HEK293 (cell line): ENCODE results near the gene SCAMP2.

ENCODE experiments used
- GLIS2 ChIP-seq: fragments of 450-650 bp; formaldehyde crosslinking; IDR thresholded peaks from 2 replicates; pipeline ENCODE4 v1.5.1; 2016; ENCODE audit warnings: missing biosample characterization, missing genetic modification characterization
- KLF10 ChIP-seq: fragments of 450-650 bp; IDR thresholded peaks from 2 replicates; pipeline ENCODE4 v1.5.1; 2018; ENCODE audit warnings: missing biosample characterization, mild to moderate bottlenecking, missing genetic modification characterization
- KLF16 ChIP-seq: fragments of 450-650 bp; formaldehyde crosslinking; IDR thresholded peaks from 2 replicates; pipeline ENCODE4 v1.5.1; 2017; ENCODE audit warnings: missing biosample characterization, missing genetic modification characterization
- REPIN1 ChIP-seq: fragments of 450-650 bp; formaldehyde crosslinking; IDR thresholded peaks from 2 replicates; pipeline ENCODE4 v1.5.1; 2017; ENCODE audit warnings: missing biosample characterization, missing genetic modification characterization, low read depth
- SCRT2 ChIP-seq: fragments of 450-650 bp; formaldehyde crosslinking; IDR thresholded peaks from 2 replicates; pipeline ENCODE4 v1.5.1; 2016; ENCODE audit warnings: missing biosample characterization, missing genetic modification characterization
- YY1 ChIP-seq: fragments of 450-650 bp; formaldehyde crosslinking; IDR thresholded peaks from 2 replicates; pipeline ENCODE4 v1.5.1; 2018; ENCODE audit warnings: missing biosample characterization, missing genetic modification characterization
- ZBTB21 ChIP-seq: fragments of 450-650 bp; formaldehyde crosslinking; IDR thresholded peaks from 2 replicates; pipeline ENCODE4 v1.5.1; 2017; ENCODE audit warnings: missing biosample characterization, missing genetic modification characterization
- ZBTB48 ChIP-seq: fragments of 450-650 bp; formaldehyde crosslinking; IDR thresholded peaks from 2 replicates; pipeline ENCODE4 v1.5.1; 2016; ENCODE audit warnings: missing biosample characterization, missing genetic modification characterization
- ZIC2 ChIP-seq: fragments of 450-650 bp; formaldehyde crosslinking; IDR thresholded peaks from 2 replicates; pipeline ENCODE4 v1.5.1; 2016; ENCODE audit warnings: missing biosample characterization, missing genetic modification characterization
- ZNF121 ChIP-seq: fragments of 450-650 bp; formaldehyde crosslinking; IDR thresholded peaks from 2 replicates; pipeline ENCODE4 v1.5.1; 2016; ENCODE audit warnings: missing biosample characterization, missing genetic modification characterization
- ZNF155 ChIP-seq: fragments of 450-650 bp; formaldehyde crosslinking; IDR thresholded peaks from 2 replicates; pipeline ENCODE4 v1.5.1; 2016; ENCODE audit warnings: missing biosample characterization, missing genetic modification characterization
- ZNF302 ChIP-seq: fragments of 450-650 bp; formaldehyde crosslinking; IDR thresholded peaks from 2 replicates; pipeline ENCODE4 v1.5.1; 2016; ENCODE audit warnings: missing biosample characterization, missing genetic modification characterization, low read depth
- ZNF350 ChIP-seq: fragments of 450-650 bp; formaldehyde crosslinking; IDR thresholded peaks from 2 replicates; pipeline ENCODE4 v1.5.0; 2017; ENCODE audit warnings: missing biosample characterization, mild to moderate bottlenecking, missing genetic modification characterization
- ZNF404 ChIP-seq: fragments of 450-650 bp; formaldehyde crosslinking; IDR thresholded peaks from 2 replicates; pipeline ENCODE4 v1.5.1; 2017; ENCODE audit warnings: missing biosample characterization, missing genetic modification characterization
- ZNF473 ChIP-seq: fragments of 450-650 bp; formaldehyde crosslinking; IDR thresholded peaks from 2 replicates; pipeline ENCODE4 v1.5.1; 2017; ENCODE audit warnings: missing biosample characterization, missing genetic modification characterization
- ZNF621 ChIP-seq: fragments of 450-650 bp; formaldehyde crosslinking; IDR thresholded peaks from 2 replicates; pipeline ENCODE4 v1.5.1; 2017; ENCODE audit warnings: missing biosample characterization, missing genetic modification characterization
- ZNF629 ChIP-seq: fragments of 450-650 bp; formaldehyde crosslinking; IDR thresholded peaks from 2 replicates; pipeline ENCODE4 v1.5.1; 2017; ENCODE audit warnings: missing biosample characterization, missing genetic modification characterization
- ZNF660 ChIP-seq: fragments of 450-650 bp; IDR thresholded peaks from 2 replicates; pipeline ENCODE4 v1.5.1; 2018; ENCODE audit warnings: missing biosample characterization, mild to moderate bottlenecking, missing genetic modification characterization
- ZNF777 ChIP-seq: fragments of 450-650 bp; formaldehyde crosslinking; IDR thresholded peaks from 2 replicates; pipeline ENCODE4 v1.5.1; 2017; ENCODE audit warnings: missing biosample characterization, missing genetic modification characterization, borderline replicate concordance
- ZNF791 ChIP-seq: fragments of 450-650 bp; formaldehyde crosslinking; IDR thresholded peaks from 2 replicates; pipeline ENCODE4 v1.5.1; 2016; ENCODE audit warnings: missing biosample characterization, missing genetic modification characterization
- TF ChIP-seq, protein P1 (sequence below): fragments of 450-650 bp; formaldehyde crosslinking; IDR thresholded peaks from 2 replicates; pipeline ENCODE4 v1.5.1; 2016; ENCODE audit warnings: missing biosample characterization, missing genetic modification characterization
- TF ChIP-seq, protein P2 (sequence below): fragments of 450-650 bp; formaldehyde crosslinking; IDR thresholded peaks from 2 replicates; pipeline ENCODE4 v1.5.1; 2016; ENCODE audit warnings: missing biosample characterization, missing genetic modification characterization
- TF ChIP-seq, protein P3 (sequence below): fragments of 450-650 bp; formaldehyde crosslinking; IDR thresholded peaks from 2 replicates; pipeline ENCODE4 v1.5.1; 2016; ENCODE audit warnings: missing biosample characterization, missing genetic modification characterization
- TF ChIP-seq, protein P4 (sequence below): fragments of 450-650 bp; formaldehyde crosslinking; IDR thresholded peaks from 2 replicates; pipeline ENCODE4 v1.5.1; 2016; ENCODE audit warnings: missing biosample characterization, missing genetic modification characterization
- TF ChIP-seq, protein P5 (sequence below): fragments of 450-650 bp; IDR thresholded peaks from 2 replicates; pipeline ENCODE4 v1.5.1; 2018; ENCODE audit warnings: missing biosample characterization, mild to moderate bottlenecking, missing genetic modification characterization
- TF ChIP-seq, protein P6 (sequence below): fragments of 450-650 bp; formaldehyde crosslinking; IDR thresholded peaks from 2 replicates; pipeline ENCODE4 v1.5.1; 2016; ENCODE audit warnings: missing biosample characterization, missing genetic modification characterization
- TF ChIP-seq, protein P7 (sequence below): fragments of 450-650 bp; formaldehyde crosslinking; IDR thresholded peaks from 2 replicates; pipeline ENCODE4 v1.5.1; 2017; ENCODE audit warnings: missing biosample characterization, mild to moderate bottlenecking, missing genetic modification characterization, moderate library complexity
- TF ChIP-seq, protein P8 (sequence below): fragments of 450-650 bp; formaldehyde crosslinking; IDR thresholded peaks from 2 replicates; pipeline ENCODE4 v1.5.1; 2017; ENCODE audit warnings: missing biosample characterization, missing genetic modification characterization

SCAMP2 gene

DNA sequence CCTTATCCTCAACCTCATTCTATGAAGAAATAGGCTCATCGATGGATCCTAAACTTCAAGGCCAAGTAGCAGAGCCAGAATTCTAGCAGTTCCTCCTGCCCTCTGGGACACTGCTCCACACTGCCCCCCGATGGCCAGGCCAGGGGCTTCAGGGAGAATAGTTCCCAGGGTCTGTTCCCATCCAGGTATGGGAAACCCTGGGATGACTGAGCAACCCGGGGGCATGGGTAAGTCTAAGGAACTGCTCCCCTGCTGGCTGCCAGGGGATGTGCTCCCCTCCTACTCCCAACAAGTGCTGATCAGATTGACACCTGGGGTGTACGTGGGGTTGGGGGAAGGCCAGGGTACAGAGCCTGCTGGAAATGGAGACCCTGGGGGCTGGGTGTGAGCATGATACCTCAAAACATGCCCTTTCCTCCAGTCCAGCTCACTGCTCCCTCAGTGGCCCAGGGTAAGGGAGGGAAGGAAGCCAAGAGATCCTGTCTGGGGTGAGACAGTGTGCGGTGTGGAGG, 37.8 kb downstream of the SCAMP2 start (continued):
- TF ChIP-seq, protein P1, sequence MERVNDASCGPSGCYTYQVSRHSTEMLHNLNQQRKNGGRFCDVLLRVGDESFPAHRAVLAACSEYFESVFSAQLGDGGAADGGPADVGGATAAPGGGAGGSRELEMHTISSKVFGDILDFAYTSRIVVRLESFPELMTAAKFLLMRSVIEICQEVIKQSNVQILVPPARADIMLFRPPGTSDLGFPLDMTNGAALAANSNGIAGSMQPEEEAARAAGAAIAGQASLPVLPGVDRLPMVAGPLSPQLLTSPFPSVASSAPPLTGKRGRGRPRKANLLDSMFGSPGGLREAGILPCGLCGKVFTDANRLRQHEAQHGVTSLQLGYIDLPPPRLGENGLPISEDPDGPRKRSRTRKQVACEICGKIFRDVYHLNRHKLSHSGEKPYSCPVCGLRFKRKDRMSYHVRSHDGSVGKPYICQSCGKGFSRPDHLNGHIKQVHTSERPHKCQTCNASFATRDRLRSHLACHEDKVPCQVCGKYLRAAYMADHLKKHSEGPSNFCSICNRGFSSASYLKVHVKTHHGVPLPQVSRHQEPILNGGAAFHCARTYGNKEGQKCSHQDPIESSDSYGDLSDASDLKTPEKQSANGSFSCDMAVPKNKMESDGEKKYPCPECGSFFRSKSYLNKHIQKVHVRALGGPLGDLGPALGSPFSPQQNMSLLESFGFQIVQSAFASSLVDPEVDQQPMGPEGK (tag by site-specific recombination), result peak; percentile 49; the same call in 1 of the 2 replicates
- TF ChIP-seq, protein P2, sequence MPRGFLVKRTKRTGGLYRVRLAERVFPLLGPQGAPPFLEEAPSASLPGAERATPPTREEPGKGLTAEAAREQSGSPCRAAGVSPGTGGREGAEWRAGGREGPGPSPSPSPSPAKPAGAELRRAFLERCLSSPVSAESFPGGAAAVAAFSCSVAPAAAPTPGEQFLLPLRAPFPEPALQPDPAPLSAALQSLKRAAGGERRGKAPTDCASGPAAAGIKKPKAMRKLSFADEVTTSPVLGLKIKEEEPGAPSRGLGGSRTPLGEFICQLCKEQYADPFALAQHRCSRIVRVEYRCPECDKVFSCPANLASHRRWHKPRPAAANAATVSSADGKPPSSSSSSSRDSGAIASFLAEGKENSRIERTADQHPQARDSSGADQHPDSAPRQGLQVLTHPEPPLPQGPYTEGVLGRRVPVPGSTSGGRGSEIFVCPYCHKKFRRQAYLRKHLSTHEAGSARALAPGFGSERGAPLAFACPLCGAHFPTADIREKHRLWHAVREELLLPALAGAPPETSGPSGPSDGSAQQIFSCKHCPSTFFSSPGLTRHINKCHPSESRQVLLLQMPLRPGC (tag by site-specific recombination), result no peak
- TF ChIP-seq, protein P3, sequence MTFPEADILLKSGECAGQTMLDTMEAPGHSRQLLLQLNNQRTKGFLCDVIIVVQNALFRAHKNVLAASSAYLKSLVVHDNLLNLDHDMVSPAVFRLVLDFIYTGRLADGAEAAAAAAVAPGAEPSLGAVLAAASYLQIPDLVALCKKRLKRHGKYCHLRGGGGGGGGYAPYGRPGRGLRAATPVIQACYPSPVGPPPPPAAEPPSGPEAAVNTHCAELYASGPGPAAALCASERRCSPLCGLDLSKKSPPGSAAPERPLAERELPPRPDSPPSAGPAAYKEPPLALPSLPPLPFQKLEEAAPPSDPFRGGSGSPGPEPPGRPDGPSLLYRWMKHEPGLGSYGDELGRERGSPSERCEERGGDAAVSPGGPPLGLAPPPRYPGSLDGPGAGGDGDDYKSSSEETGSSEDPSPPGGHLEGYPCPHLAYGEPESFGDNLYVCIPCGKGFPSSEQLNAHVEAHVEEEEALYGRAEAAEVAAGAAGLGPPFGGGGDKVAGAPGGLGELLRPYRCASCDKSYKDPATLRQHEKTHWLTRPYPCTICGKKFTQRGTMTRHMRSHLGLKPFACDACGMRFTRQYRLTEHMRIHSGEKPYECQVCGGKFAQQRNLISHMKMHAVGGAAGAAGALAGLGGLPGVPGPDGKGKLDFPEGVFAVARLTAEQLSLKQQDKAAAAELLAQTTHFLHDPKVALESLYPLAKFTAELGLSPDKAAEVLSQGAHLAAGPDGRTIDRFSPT (tag by site-specific recombination), result no peak
- TF ChIP-seq ZNF629 (tag by site-specific recombination) (0 out of 2 replicates have a peak, but pooled peaks have one; percentile 22), GLIS2 (tag by site-specific recombination) (0 out of 2 replicates have a peak, but pooled peaks have one; percentile 13), ZNF350 (tag by site-specific recombination) (no peak), KLF10 (tag by site-specific recombination) (no peak), ZNF777 (no peak), KLF16 (tag by site-specific recombination) (no peak), REPIN1 (tag by site-specific recombination) (no peak), ZBTB21 (tag by site-specific recombination) (no peak), ZNF473 (tag by site-specific recombination) (no peak), ZNF791 (tag by site-specific recombination) (no peak), ZBTB48 (peak; percentile 39; the same call in 1 of the 2 replicates), ZNF660 (tag by site-specific recombination) (peak; percentile 85), ZIC2 (tag by site-specific recombination) (peak; percentile 53), ZNF302 (tag by site-specific recombination) (no peak), ZNF155 (tag by site-specific recombination) (no peak), ZNF404 (no peak), ZNF121 (tag by site-specific recombination) (no peak), SCRT2 (peak; percentile 51), YY1 (no peak), ZNF621 (tag by site-specific recombination) (no peak)
- TF ChIP-seq, protein P4, sequence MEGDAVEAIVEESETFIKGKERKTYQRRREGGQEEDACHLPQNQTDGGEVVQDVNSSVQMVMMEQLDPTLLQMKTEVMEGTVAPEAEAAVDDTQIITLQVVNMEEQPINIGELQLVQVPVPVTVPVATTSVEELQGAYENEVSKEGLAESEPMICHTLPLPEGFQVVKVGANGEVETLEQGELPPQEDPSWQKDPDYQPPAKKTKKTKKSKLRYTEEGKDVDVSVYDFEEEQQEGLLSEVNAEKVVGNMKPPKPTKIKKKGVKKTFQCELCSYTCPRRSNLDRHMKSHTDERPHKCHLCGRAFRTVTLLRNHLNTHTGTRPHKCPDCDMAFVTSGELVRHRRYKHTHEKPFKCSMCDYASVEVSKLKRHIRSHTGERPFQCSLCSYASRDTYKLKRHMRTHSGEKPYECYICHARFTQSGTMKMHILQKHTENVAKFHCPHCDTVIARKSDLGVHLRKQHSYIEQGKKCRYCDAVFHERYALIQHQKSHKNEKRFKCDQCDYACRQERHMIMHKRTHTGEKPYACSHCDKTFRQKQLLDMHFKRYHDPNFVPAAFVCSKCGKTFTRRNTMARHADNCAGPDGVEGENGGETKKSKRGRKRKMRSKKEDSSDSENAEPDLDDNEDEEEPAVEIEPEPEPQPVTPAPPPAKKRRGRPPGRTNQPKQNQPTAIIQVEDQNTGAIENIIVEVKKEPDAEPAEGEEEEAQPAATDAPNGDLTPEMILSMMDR (tag by site-specific recombination), result peak; percentile 93
- TF ChIP-seq, protein P5, sequence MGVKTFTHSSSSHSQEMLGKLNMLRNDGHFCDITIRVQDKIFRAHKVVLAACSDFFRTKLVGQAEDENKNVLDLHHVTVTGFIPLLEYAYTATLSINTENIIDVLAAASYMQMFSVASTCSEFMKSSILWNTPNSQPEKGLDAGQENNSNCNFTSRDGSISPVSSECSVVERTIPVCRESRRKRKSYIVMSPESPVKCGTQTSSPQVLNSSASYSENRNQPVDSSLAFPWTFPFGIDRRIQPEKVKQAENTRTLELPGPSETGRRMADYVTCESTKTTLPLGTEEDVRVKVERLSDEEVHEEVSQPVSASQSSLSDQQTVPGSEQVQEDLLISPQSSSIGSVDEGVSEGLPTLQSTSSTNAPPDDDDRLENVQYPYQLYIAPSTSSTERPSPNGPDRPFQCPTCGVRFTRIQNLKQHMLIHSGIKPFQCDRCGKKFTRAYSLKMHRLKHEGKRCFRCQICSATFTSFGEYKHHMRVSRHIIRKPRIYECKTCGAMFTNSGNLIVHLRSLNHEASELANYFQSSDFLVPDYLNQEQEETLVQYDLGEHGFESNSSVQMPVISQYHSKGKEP, result no peak
- TF ChIP-seq, protein P6, sequence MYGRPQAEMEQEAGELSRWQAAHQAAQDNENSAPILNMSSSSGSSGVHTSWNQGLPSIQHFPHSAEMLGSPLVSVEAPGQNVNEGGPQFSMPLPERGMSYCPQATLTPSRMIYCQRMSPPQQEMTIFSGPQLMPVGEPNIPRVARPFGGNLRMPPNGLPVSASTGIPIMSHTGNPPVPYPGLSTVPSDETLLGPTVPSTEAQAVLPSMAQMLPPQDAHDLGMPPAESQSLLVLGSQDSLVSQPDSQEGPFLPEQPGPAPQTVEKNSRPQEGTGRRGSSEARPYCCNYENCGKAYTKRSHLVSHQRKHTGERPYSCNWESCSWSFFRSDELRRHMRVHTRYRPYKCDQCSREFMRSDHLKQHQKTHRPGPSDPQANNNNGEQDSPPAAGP (tag by site-specific recombination), result no peak
- TF ChIP-seq, protein P7, sequence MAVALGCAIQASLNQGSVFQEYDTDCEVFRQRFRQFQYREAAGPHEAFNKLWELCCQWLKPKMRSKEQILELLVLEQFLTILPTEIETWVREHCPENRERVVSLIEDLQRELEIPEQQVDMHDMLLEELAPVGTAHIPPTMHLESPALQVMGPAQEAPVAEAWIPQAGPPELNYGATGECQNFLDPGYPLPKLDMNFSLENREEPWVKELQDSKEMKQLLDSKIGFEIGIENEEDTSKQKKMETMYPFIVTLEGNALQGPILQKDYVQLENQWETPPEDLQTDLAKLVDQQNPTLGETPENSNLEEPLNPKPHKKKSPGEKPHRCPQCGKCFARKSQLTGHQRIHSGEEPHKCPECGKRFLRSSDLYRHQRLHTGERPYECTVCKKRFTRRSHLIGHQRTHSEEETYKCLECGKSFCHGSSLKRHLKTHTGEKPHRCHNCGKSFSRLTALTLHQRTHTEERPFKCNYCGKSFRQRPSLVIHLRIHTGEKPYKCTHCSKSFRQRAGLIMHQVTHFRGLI (tag by site-specific recombination), result no peak
- TF ChIP-seq, protein P8, sequence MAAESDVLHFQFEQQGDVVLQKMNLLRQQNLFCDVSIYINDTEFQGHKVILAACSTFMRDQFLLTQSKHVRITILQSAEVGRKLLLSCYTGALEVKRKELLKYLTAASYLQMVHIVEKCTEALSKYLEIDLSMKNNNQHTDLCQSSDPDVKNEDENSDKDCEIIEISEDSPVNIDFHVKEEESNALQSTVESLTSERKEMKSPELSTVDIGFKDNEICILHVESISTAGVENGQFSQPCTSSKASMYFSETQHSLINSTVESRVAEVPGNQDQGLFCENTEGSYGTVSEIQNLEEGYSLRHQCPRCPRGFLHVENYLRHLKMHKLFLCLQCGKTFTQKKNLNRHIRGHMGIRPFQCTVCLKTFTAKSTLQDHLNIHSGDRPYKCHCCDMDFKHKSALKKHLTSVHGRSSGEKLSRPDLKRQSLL (tag by site-specific recombination), result peak; percentile 36; the same call in 1 of the 2 replicates
